T-helper 1 cell treated with Interleukin-12 subunit alpha and Interleukin-12 subunit beta and Interleukin-4 antibody, amounts not matched to agents 30 μg/mL and 1 μg/mL, for 36 hours (primary cell): Measurements from ENCODE around the gene TBATA.

Source experiments
- H3K27ac Mint-ChIP-seq: one replicate; pipeline ENCODE4 v1.8.0; 2021; ENCODE audit warnings: mild to moderate bottlenecking, mixed read lengths
- H3K27me3 Mint-ChIP-seq: one replicate; pipeline ENCODE4 v1.8.0; 2021; ENCODE audit warnings: low read depth, mixed read lengths
- H3K36me3 Mint-ChIP-seq: one replicate; pipeline ENCODE4 v1.8.0; 2021; ENCODE audit warnings: low read depth, mixed read lengths
- H3K4me1 Mint-ChIP-seq: one replicate; pipeline ENCODE4 v1.8.0; 2021; ENCODE audit warnings: low read depth, mixed read lengths
- H3K4me3 Mint-ChIP-seq: one replicate; pipeline ENCODE4 v1.8.0; 2021; ENCODE audit warnings: mild to moderate bottlenecking, moderate library complexity, mixed read lengths
- H3K9me3 Mint-ChIP-seq: one replicate; pipeline ENCODE4 v1.8.0; 2021; ENCODE audit warnings: mixed read lengths

The TBATA gene

DNA sequence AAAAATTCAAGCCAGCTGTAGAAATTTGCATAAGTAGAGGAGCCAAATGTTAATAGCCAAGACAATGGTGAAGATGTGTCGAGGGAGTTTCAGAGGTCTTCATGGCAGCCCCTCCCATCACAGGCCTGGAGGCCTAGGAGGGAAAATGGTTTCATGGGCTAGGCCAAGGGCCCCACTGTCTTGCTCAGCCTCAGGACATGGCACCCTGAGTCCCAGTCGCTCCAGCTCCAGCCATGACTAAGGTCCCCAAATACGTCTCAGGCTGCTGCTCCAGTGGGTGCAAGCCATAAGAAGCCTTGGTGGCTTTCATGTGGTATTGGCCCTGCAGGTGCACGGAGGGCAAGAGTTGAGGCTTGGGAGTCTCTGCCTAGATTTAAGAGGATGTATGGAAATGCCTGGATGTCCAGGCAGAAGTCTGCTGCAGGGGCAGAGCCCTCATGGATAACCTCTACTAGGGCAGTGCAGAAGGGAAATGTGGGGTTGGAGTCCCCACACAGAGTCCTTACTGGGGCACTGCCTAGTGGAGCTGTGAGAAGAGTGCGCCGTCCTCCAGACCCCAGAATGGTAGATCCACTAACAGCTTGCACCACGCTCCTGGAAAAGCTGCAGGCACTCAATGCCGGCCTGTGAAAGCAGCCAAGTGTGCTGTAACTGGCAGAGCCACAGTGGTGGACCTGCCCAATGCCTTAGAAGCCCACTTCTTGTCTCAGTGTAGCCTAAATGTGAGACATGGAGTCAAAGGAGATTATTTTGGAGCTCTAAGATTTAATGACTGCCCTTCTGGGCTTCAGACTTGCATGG, 19.2 kb downstream of the TBATA start:
- no peak overlapping the region for H3K4me3 Mint-ChIP-seq
- H3K36me3 Mint-ChIP-seq: no peaks in the 10 kb centered on the region
- H3K27ac Mint-ChIP-seq: no peak overlapping the region
- H3K4me1 Mint-ChIP-seq: no peaks in the 10 kb centered on the region
- peaks cover 10% of the 10 kb centered on the region for H3K9me3 Mint-ChIP-seq
- H3K27me3 Mint-ChIP-seq: peaks cover 3% of the 10 kb centered on the region

DNA sequence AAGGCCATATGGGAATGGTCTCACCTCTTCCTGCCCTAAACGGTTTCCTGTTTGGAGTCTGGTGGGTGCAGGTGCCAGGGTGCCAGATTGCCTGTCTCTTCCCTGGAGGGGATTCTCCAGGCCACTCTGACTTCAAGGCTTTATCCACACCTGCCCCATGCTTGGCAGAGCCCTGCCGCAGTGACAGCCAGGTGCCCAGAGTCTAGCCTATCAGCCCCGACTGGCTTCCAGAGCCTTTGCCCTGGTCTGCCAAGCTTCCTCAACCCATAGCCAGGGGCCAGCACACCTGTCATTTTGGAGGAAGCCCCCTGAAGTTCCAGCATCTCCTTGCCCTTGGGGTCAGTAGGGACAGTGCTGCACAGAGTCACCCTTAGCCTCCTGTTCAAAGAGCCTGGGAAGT, 21.6 kb downstream of the TBATA start:
- Mint-ChIP-seq H3K27me3 (peaks cover 3% of the 10 kb centered on the region), H3K9me3 (peaks cover 10% of the 10 kb centered on the region), H3K4me3 (no peak overlapping the region), H3K27ac (no peak overlapping the region), H3K4me1 (peaks cover 7% of the 10 kb centered on the region), H3K36me3 (no peaks in the 10 kb centered on the region)

DNA sequence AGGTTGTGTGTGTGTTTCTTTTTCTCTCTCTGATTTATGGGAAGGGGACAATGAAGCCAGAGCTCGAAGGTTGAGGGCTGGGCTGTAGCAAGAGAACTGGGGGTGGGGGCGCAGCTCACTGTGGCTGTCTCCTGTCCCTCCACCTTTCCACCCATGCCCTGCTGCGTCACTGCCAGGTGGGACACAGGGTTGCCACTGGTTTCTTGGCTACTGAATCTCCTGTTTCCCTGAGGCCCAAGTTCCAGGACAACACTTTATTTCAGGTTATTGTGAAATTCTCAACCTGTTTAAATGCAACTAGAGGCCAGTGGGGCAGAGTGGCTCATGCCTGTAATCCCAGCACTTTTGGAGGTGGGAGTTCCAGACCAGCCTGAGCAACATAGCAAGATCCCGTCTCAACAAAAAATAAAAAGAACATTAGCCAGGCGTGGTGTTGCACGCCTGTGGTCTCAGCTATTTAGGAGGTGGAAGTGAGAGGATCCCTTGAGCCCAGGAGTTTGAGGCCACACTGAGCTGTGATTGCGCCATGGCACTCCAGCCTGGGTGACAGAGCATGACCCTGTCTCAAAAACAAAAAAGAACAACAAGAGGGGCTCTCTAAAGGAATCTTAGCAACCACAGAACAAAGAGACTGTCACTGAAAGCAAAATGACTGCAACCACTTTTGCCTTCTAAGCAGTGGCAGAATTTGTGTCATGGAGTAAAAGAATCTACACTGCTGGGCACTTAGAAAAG, 22.6 kb downstream of the TBATA start:
- H3K27me3 Mint-ChIP-seq: peaks cover under 1% of the 10 kb centered on the region
- no peak overlapping the region for H3K27ac Mint-ChIP-seq
- no peaks in the 10 kb centered on the region for H3K36me3 Mint-ChIP-seq
- H3K9me3 Mint-ChIP-seq: peaks cover 10% of the 10 kb centered on the region
- no peak overlapping the region for H3K4me3 Mint-ChIP-seq
- peaks cover 8% of the 10 kb centered on the region for H3K4me1 Mint-ChIP-seq

DNA sequence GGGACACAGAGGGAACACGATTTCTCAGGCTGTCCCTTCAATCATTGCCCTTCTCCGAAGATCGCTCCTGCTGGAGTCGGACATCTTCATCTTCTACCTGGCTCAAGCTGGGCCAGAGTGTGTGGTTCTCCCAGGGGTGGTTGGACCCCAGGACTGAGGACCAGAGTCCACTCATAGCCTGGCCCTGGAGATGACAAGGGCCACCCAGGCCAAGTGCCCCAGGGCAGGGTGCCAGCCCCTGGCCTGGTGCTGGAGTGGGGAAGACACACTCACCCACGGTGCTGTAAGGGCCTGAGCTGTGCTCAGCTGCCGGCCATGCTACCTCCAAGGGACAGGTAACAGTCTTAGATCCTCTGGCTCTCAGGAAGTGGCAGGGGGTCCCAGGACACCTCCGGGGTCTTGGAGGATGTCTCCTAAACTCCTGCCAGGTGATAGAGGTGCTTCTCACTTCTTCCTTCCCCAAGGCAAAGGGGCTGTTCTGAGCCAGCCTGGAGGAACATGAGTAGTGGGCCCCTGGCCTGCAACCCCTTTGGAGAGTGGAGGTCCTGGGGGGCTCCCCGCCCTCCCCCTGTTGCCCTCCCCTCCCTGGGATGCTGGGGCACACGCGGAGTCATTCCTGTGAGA, 23.3 kb downstream of the TBATA start:
- Mint-ChIP-seq H3K36me3 (no peaks in the 10 kb centered on the region), H3K27me3 (no peaks in the 10 kb centered on the region), H3K9me3 (peaks cover 8% of the 10 kb centered on the region), H3K4me1 (peaks cover 8% of the 10 kb centered on the region), H3K27ac (no peak overlapping the region), H3K4me3 (no peak overlapping the region)

DNA sequence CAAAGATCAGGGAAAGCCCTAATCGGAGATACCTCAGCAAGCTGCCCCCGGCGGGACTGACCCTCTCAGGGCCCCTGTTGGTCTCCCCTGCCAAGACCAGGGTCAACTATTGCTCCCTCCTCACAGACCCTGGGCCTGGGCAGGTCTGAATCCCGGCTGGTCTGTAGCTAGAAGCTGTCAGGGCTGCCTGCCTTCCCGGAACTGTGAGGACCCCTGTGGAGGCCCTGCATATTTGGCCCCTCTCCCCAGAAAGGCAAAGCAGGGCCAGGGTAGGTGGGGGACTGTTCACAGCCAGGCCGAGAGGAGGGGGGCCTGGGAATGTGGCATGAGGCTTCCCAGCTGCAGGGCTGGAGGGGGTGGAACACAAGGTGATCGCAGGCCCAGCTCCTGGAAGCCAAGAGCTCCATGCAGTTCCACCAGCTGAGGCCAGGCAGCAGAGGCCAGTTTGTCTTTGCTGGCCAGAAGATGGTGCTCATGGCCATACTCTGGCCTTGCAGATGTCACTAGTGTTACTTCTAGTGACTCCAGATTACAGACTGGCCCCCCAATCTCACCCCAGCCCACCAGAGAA, 24.1 kb downstream of the TBATA start:
- Mint-ChIP-seq H3K27ac (no peak overlapping the region), H3K4me3 (no peak overlapping the region), H3K27me3 (no peaks in the 10 kb centered on the region), H3K36me3 (no peaks in the 10 kb centered on the region), H3K9me3 (peaks cover 4% of the 10 kb centered on the region), H3K4me1 (peaks cover 8% of the 10 kb centered on the region)

DNA sequence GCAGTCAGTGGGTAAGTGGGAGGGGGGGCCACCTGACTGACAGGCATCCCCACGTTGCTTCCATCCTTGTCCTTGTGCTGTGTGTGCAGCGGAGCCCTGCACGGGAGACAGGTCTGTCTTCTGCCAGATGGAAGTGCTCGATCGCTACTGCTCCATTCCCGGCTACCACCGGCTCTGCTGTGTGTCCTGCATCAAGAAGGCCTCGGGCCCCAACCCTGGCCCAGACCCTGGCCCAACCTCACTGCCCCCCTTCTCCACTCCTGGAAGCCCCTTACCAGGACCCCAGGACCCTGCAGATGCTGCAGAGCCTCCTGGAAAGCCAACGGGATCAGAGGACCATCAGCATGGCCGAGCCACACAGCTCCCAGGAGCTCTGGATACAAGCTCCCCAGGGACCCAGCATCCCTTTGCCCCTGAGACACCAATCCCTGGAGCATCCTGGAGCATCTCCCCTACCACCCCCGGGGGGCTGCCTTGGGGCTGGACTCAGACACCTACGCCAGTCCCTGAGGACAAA, 24.8 kb downstream of the TBATA start:
- H3K27ac Mint-ChIP-seq: no peak overlapping the region
- H3K9me3 Mint-ChIP-seq: no peaks in the 10 kb centered on the region

DNA sequence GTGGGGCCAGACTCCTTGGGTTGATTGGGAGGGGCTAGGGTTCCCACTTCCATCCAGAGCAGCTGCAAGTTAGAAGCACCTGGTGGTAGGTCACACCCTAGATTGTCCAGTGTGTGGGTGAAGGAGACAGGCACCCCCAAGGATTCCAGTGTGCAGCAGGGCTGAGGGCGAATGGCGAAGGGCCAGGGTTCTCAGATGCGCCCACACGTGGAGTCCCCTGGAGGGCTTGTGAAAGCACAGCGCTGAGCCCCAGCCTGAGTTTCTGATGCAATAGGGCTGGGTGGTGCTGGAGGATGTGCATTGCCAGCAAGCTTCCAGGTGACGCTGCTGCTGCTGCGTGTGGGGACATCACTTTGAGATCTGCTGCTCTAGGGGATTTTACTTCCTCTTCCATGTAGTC, 25.4 kb downstream of the TBATA start:
- Mint-ChIP-seq H3K36me3 (no peaks in the 10 kb centered on the region), H3K27me3 (no peaks in the 10 kb centered on the region), H3K9me3 (no peaks in the 10 kb centered on the region), H3K4me3 (no peak overlapping the region), H3K27ac (no peak overlapping the region), H3K4me1 (peaks cover 8% of the 10 kb centered on the region)

More for the DNA sequence above, 24.8 kb downstream of the TBATA start:
- Mint-ChIP-seq H3K36me3 (no peaks in the 10 kb centered on the region), H3K27me3 (no peaks in the 10 kb centered on the region), H3K4me3 (no peak overlapping the region), H3K4me1 (peaks cover 8% of the 10 kb centered on the region)

DNA sequence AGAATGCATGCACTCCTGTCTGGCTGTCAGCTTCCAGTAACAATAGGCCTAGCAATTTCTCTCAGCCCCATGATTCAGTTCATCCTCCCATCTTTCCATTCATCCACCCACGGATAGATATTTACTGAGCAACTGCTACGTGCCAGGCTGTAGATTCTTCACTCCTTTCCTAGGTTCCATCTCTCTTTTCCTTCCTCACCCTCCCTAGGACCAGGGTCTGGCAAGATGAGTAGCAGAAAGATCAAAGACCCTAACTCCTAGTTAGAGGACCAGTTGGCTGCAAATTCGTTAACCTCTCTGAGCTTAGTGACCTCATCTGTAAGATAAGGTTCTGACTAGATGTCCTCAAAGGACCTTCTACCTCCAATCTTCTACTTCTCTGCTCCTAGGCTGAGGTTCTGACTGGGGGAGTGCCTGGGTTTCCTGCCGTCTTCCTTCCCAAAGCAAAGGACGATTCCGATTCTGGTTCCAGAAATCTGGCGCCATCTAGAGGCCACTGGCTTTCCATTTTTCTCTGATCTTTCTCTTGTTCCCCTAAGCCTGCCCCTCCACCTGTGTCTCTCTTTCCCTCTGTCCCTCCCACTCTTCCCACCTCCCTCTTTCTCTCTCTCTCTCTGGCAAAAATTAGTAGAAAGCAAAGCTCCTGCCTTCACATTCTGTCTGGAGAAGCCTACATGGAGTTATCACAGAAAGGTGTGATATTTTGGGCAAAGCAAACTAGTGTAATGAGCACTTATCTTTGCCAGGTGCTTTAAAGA, 26.2 kb downstream of the TBATA start:
- H3K9me3 Mint-ChIP-seq: no peaks in the 10 kb centered on the region
- peak overlapping the region; percentile 68 for H3K27ac Mint-ChIP-seq
- peaks cover 8% of the 10 kb centered on the region for H3K4me1 Mint-ChIP-seq

DNA sequence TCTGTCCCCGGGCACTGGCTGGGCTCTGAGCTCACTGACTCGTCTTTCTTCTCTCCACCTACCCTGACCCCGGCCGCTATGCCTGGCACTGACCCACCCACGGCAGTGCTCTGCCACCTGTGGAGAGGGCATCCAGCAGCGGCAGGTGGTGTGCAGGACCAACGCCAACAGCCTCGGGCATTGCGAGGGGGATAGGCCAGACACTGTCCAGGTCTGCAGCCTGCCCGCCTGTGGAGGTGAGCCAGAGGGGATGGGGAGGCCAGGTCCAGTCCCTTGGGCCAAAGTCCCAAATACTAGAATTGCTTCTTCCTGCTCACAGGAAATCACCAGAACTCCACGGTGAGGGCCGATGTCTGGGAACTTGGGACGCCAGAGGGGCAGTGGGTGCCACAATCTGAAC, 27.3 kb downstream of the TBATA start:
- Mint-ChIP-seq H3K27me3 (no peaks in the 10 kb centered on the region), H3K36me3 (no peaks in the 10 kb centered on the region), H3K27ac (no peak overlapping the region), H3K4me1 (peaks cover 8% of the 10 kb centered on the region), H3K9me3 (no peaks in the 10 kb centered on the region), H3K4me3 (no peak overlapping the region)

More for the DNA sequence above, 26.2 kb downstream of the TBATA start:
- no peaks in the 10 kb centered on the region for H3K27me3 Mint-ChIP-seq
- H3K4me3 Mint-ChIP-seq: no peak overlapping the region
- H3K36me3 Mint-ChIP-seq: no peaks in the 10 kb centered on the region

DNA sequence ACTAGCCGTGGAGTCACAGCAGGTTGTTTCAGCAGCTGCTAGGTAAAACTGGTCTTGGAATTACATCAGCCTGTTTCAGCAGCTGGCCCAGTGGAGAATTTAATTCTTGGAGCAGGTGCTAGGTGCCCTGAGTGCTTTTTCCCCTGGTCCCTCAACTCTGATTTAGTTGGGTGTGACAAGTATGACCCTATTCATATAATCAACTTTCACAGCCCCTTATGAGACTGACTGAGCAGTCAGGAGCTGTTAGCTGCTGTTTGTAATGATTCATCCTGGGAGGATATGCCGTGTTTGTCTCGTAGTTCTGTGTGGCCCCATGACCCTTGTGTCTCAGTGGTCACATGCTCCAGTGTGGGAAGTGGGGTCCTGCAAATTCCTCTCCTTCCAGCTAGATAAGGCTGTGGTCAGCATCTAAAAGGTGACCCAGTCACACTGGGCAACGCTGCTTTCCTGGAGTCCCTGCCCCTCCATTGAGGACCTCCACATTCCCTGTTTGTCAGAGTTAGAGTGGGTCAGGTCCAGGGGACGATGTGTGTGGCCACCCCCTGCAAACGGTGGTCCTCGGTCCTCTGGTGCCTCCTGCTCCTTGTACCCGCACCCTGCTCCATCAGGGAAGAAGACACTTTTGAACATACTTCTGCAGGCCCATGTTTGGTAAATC, 28.3 kb downstream of the TBATA start:
- no peak overlapping the region for H3K27ac Mint-ChIP-seq
- H3K27me3 Mint-ChIP-seq: no peaks in the 10 kb centered on the region
- H3K4me3 Mint-ChIP-seq: no peak overlapping the region
- no peaks in the 10 kb centered on the region for H3K36me3 Mint-ChIP-seq
- H3K4me1 Mint-ChIP-seq: peaks cover 8% of the 10 kb centered on the region
- H3K9me3 Mint-ChIP-seq: no peaks in the 10 kb centered on the region

DNA sequence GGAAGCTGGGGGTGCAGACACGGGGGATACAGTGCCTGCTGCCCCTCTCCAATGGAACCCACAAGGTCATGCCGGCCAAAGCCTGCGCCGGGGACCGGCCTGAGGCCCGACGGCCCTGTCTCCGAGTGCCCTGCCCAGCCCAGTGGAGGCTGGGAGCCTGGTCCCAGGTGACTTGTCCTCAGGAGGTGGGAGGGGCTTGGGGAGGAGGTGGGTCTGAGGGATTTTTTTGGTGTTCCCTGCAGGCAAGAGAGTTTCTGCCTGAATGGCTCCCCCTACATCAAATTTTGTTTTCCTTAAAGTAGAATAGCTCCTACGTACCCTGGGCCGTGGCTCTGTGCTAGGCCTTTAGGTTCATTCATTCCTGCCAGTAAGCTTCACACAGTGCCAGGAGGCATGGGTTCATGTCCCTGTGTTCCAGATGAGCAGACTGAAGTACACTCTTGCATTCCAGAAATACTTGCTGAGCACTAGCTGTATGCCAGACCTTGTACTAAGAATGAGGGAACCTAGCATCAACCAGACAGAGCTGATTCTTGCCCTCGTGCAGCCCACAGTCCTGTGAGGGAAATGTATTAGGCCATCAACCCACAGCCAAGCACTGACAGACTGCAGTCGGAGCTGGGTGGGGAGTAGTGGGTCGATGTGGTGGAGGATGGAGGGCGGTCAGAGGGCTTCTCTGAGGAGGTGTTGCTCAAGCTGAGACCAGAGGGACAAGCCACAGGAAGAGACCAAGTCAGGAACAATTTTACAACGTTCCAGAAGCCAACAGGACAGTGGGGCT, 31.1 kb downstream of the TBATA start:
- Mint-ChIP-seq H3K27ac (no peak overlapping the region), H3K4me1 (peaks cover 5% of the 10 kb centered on the region)

DNA sequence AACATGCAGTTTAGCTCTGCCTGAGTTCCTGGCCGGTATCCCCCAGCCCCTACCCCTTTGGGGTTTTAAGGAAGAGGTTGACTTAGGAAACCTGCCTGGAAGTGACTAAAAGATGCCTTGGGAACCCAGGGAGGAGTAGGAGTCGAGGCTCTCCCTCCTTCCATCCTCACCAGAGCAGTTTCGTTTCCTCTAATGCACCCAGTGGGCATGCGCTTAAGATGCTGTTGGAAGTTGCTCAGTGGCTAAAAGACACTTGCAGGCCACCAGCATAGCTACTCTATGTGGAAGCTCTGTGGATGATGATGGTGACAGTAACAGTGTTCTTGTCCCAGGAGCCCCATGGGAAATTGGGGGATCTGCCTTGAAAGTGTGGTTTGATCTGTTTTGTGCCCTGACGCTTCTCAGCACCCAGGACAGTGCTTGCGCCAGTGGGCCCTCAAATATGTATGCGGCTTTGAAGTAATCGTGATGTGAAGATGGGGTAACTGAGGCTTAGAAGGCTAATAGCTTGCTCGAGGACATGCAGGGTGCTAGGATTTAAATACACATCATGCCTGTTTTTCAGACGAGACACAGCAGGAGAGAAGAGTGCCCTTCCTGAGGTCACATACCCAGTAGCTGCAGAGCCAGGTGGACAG, 32.0 kb downstream of the TBATA start:
- Mint-ChIP-seq H3K4me3 (no peak overlapping the region), H3K36me3 (no peaks in the 10 kb centered on the region), H3K27ac (no peak overlapping the region), H3K9me3 (no peaks in the 10 kb centered on the region), H3K4me1 (no peaks in the 10 kb centered on the region), H3K27me3 (no peaks in the 10 kb centered on the region)

More for the DNA sequence above, 31.1 kb downstream of the TBATA start:
- H3K4me3 Mint-ChIP-seq: no peak overlapping the region
- no peaks in the 10 kb centered on the region for H3K9me3 Mint-ChIP-seq
- no peaks in the 10 kb centered on the region for H3K27me3 Mint-ChIP-seq
- no peaks in the 10 kb centered on the region for H3K36me3 Mint-ChIP-seq

DNA sequence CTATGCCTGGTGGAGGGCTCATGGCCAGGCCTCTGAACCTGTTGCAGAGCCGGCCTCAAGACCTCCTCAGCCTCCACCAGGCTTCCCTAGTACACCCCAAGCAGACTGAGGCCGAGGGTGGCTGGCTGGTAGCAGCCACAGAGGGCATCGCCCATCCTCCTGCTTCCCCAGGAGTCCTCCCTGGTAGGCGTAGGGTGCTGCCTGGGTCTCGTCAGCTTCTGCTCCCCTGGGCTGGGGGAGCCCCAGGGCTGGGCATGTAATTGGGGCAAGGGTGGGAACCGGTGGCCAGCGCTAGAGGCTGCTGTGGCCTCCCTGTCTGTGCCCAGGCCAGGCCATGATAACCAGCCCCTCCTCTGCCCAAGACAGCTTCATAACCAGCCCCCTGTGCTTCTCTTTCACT, 32.6 kb downstream of the TBATA start:
- H3K4me1 Mint-ChIP-seq: no peaks in the 10 kb centered on the region
- no peaks in the 10 kb centered on the region for H3K9me3 Mint-ChIP-seq
- H3K36me3 Mint-ChIP-seq: no peaks in the 10 kb centered on the region
- no peak overlapping the region for H3K4me3 Mint-ChIP-seq
- H3K27me3 Mint-ChIP-seq: no peaks in the 10 kb centered on the region
- no peak overlapping the region for H3K27ac Mint-ChIP-seq
